Dendritic cell treated with granulocyte-macrophage colony-stimulating factor and Interleukin-4, amounts not matched to agents 40 ng/mL and 50 ng/mL, for 4 days (primary cell): ENCODE results near the gene MLF2.

ENCODE experiments used
- H3K27ac Mint-ChIP-seq: one replicate; pipeline ENCODE4 v1.8.0; 2022; ENCODE audit warnings: mild to moderate bottlenecking, mixed read lengths
- H3K27me3 Mint-ChIP-seq: one replicate; pipeline ENCODE4 v1.8.0; 2022; ENCODE audit warnings: mild to moderate bottlenecking, mixed read lengths
- H3K36me3 Mint-ChIP-seq: one replicate; pipeline ENCODE4 v1.8.0; 2022; ENCODE audit warnings: low read depth, mixed read lengths
- H3K4me1 Mint-ChIP-seq: one replicate; pipeline ENCODE4 v1.8.0; 2022; ENCODE audit warnings: low read depth, mixed read lengths
- H3K4me3 Mint-ChIP-seq: one replicate; pipeline ENCODE4 v1.8.0; 2022; ENCODE audit warnings: mild to moderate bottlenecking, moderate library complexity, mixed read lengths
- H3K9me3 Mint-ChIP-seq: one replicate; pipeline ENCODE4 v1.8.0; 2022; ENCODE audit warnings: mixed read lengths
- intact Hi-C: fragments of 100-400 bp; cut with micrococcal nuclease; formaldehyde crosslinking; loops from one replicate; pipeline ENCODE4 v1.15.0; 2022

Gene MLF2

DNA sequence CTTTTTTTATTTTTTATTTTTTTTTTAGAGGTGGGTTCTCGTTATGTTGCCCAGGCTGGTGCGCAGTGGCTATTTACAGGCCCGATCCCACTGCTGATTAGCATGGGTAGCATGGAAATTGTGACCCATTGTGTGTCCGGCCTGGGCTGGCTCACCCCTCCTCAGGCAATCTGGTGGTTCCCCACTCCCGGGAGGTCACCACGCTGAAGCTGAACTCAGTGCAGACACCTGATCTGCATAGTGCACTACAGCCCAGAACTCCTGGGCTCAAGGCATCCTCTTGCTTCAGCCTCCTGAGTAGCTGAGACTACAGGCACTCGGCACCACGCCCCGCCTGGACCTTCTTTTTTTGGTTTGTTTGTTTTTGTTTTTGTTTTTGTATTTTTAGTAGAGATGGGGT is 30.9 kb upstream of the MLF2 start:
- H3K9me3 Mint-ChIP-seq = no peaks in the 10 kb centered on the region
- peaks cover 66% of the 10 kb centered on the region for H3K4me1 Mint-ChIP-seq
- intact Hi-C loops = no loop called here
- H3K36me3 Mint-ChIP-seq = no peaks in the 10 kb centered on the region
- H3K27me3 Mint-ChIP-seq = peaks cover under 1% of the 10 kb centered on the region
- no peak overlapping the region for H3K4me3 Mint-ChIP-seq
- peak overlapping the region; percentile 73 for H3K27ac Mint-ChIP-seq

DNA sequence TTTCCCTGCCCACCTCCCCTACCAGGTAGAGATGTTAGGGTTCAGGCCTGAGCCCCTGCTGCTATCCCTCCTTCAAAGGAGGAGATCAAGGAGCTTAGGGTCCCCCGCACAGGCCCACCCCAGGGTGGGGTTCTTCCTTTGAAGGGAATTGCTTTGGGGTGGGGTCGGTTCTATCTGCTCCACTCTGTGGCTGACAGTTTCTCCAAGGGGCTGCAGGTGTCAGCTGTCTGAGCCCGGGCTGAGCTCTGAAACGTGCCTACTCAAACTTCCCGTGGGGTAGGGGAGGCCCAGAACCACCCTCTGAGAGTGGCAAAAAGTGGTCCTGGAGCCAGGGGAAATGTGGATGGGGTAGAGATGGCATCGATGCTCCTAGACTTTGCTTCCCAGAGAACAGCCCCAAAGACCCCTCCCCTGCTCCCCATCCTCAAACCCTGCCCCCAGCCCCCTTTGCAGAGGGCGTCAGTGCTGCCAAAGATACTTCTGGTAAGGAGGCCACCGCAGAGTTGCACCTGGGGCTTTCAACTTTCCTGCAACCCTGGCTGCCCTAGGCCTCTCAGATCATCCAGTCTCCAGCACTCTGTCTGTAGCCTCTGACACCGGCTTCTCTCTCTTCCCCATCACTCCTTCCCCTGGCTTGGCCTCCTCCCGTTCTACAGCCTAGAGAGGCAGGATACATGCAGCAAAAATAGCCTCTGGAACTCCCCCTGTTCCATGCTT is 30.1 kb upstream of the MLF2 start:
- H3K36me3 Mint-ChIP-seq = no peaks in the 10 kb centered on the region
- H3K4me1 Mint-ChIP-seq = peaks cover 67% of the 10 kb centered on the region
- no peak overlapping the region for H3K4me3 Mint-ChIP-seq
- H3K9me3 Mint-ChIP-seq = no peaks in the 10 kb centered on the region
- H3K27me3 Mint-ChIP-seq = peaks cover 9% of the 10 kb centered on the region
- peak overlapping the region; percentile 73 for H3K27ac Mint-ChIP-seq
- intact Hi-C loops = no loop called here

- H3K36me3 Mint-ChIP-seq = no peaks in the 10 kb centered on the region
- H3K27ac Mint-ChIP-seq = no peak overlapping the region
- intact Hi-C loops = no loop called here
- no peaks in the 10 kb centered on the region for H3K9me3 Mint-ChIP-seq
- H3K4me1 Mint-ChIP-seq = peaks cover 68% of the 10 kb centered on the region
- no peak overlapping the region for H3K4me3 Mint-ChIP-seq
- peaks cover 18% of the 10 kb centered on the region for H3K27me3 Mint-ChIP-seq
Observed at GRCh38 chr12:6782119-6782518, 29.2 kb upstream of the MLF2 start.

GRCh38 chr12:6780573-6780972 is 27.6 kb upstream of the MLF2 start:
- Mint-ChIP-seq H3K4me1 (peaks cover 53% of the 10 kb centered on the region), H3K27me3 (peaks cover 32% of the 10 kb centered on the region), H3K9me3 (no peaks in the 10 kb centered on the region), H3K4me3 (no peak overlapping the region), H3K36me3 (no peaks in the 10 kb centered on the region), H3K27ac (peak overlapping the region; percentile 44)
- intact Hi-C loops = no loop called here

GRCh38 chr12:6779708-6780432 is 26.9 kb upstream of the MLF2 start:
- peaks cover 47% of the 10 kb centered on the region for H3K4me1 Mint-ChIP-seq
- H3K36me3 Mint-ChIP-seq = no peaks in the 10 kb centered on the region
- H3K4me3 Mint-ChIP-seq = no peak overlapping the region
- H3K27ac Mint-ChIP-seq = peak overlapping the region; percentile 74
- H3K27me3 Mint-ChIP-seq = peaks cover 39% of the 10 kb centered on the region
- H3K9me3 Mint-ChIP-seq = no peaks in the 10 kb centered on the region
- intact Hi-C loops = loop anchor here (1.0 to 5.0 kb wide), 3 partner anchors 27 to 163 kb away; partner anchors contain the start of gene MLF2

GRCh38 chr12:6778574-6779550 is 25.9 kb upstream of the MLF2 start:
- no peaks in the 10 kb centered on the region for H3K9me3 Mint-ChIP-seq
- intact Hi-C loops = loop anchor here (1.0 to 5.0 kb wide), 3 partner anchors 26 to 162 kb away; partner anchors contain the start of gene MLF2
- peaks cover 47% of the 10 kb centered on the region for H3K4me1 Mint-ChIP-seq
- H3K27ac Mint-ChIP-seq = peak overlapping the region; percentile 74
- no peaks in the 10 kb centered on the region for H3K36me3 Mint-ChIP-seq
- H3K4me3 Mint-ChIP-seq = peak overlapping the region; percentile 78
- peaks cover 49% of the 10 kb centered on the region for H3K27me3 Mint-ChIP-seq

- peaks cover 47% of the 10 kb centered on the region for H3K4me1 Mint-ChIP-seq
- H3K27me3 Mint-ChIP-seq = peaks cover 56% of the 10 kb centered on the region
- peak overlapping the region; percentile 78 for H3K4me3 Mint-ChIP-seq
- no peaks in the 10 kb centered on the region for H3K36me3 Mint-ChIP-seq
- intact Hi-C loops = loop anchor here (5.0 kb wide), 1 partner anchor 161 kb away; no protein-coding TSS in a partner anchor
- no peaks in the 10 kb centered on the region for H3K9me3 Mint-ChIP-seq
- peak overlapping the region; percentile 74 for H3K27ac Mint-ChIP-seq
Observed at GRCh38 chr12:6778217-6778573, 25.3 kb upstream of the MLF2 start.

DNA sequence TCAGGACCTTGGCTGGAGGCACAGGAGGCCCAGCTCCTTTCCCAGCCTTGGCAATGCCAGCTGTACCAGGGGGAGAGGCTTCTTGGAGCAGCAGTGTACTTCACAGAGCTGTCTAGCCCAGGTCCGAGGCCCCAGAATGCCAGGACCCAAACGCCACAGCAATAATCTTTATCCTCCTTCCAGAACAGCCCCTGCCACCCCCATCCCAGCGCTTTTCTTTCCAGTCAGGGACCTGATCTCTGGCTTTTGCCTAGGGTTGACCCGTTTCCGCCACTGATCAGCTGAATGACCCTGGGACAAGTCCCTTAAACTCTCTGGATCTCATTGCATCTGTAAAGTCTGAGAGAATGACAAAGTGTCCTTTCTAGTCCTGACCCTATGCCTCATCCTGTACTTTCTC is 24.4 kb upstream of the MLF2 start:
- no peak overlapping the region for H3K4me3 Mint-ChIP-seq
- no peaks in the 10 kb centered on the region for H3K9me3 Mint-ChIP-seq
- peaks cover 54% of the 10 kb centered on the region for H3K4me1 Mint-ChIP-seq
- H3K36me3 Mint-ChIP-seq = no peaks in the 10 kb centered on the region
- H3K27ac Mint-ChIP-seq = no peak overlapping the region
- intact Hi-C loops = loop anchor here (5.0 kb wide), 1 partner anchor 160 kb away; no protein-coding TSS in a partner anchor
- H3K27me3 Mint-ChIP-seq = peaks cover 64% of the 10 kb centered on the region

DNA sequence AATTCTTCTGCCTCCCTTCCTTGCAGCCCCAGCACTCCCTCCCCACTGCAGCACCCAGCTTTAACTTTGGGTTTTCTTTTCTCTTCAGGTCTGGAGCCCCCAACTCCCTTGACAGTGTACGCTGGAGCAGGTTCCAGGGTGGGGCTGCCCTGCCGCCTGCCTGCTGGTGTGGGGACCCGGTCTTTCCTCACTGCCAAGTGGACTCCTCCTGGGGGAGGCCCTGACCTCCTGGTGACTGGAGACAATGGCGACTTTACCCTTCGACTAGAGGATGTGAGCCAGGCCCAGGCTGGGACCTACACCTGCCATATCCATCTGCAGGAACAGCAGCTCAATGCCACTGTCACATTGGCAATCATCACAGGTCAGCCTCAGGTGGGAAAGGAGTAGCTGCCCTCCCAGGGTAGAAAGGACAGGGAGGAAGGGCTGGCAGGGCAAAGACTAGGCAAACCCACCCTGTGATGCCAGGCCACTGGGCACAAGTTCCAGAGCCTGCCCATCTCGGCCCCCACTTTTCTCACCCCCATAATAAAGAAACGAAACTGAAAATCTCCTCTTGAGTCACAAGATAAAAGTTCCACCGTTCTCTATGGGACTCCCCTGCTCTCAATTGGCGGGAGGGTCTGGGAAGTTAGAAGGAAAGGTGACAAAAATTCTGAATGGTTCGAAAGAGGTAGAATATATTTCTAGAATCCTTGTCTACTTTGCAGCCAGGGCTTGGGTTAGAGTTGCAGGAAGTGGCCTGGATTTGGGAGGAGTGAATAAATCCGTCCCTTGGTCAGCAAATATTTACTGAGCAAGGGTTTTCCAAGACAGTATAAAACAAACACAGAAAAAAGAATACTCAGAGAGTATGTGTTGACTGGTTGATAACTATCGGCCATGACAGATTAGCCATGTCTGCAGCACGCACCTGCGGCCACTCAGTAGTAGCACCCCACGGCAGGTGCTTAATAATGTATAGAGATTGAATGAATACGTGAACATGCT is 22.5 kb upstream of the MLF2 start:
- peaks cover 68% of the 10 kb centered on the region for H3K4me1 Mint-ChIP-seq
- no peak overlapping the region for H3K4me3 Mint-ChIP-seq
- H3K36me3 Mint-ChIP-seq = peaks cover 7% of the 10 kb centered on the region
- no peaks in the 10 kb centered on the region for H3K9me3 Mint-ChIP-seq
- intact Hi-C loops = loop anchor here (5.0 kb wide), 1 partner anchor 158 kb away; no protein-coding TSS in a partner anchor
- peaks cover 70% of the 10 kb centered on the region for H3K27me3 Mint-ChIP-seq
- no peak overlapping the region for H3K27ac Mint-ChIP-seq

DNA sequence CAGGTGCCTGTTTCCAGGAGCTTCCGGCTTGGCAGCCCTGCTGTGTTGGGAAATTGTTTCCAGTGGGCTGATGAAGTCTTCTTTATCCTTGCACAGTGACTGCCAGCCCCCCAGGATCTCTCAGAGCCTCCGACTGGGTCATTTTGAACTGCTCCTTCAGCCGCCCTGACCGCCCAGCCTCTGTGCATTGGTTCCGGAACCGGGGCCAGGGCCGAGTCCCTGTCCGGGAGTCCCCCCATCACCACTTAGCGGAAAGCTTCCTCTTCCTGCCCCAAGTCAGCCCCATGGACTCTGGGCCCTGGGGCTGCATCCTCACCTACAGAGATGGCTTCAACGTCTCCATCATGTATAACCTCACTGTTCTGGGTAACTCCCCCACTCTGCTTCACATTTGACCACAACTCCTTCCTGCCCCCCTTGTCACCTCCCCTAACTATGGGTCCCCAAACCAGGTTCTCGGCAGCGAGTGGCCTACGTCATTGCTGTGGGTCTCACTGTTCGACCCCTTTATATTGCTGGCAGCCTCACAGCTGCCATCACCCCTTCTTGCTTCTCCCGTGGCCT is 21.6 kb upstream of the MLF2 start:
- H3K27me3 Mint-ChIP-seq = peaks cover 78% of the 10 kb centered on the region
- intact Hi-C loops = loop anchor here (5.0 kb wide), 1 partner anchor 157 kb away; no protein-coding TSS in a partner anchor

GRCh38 chr12:6773590-6774351 is 20.8 kb upstream of the MLF2 start:
- Mint-ChIP-seq H3K4me3 (peak overlapping the region; percentile 30), H3K27me3 (peaks cover 83% of the 10 kb centered on the region), H3K4me1 (peaks cover 72% of the 10 kb centered on the region), H3K9me3 (no peaks in the 10 kb centered on the region), H3K36me3 (peaks cover 22% of the 10 kb centered on the region), H3K27ac (no peak overlapping the region)
- intact Hi-C loops = no loop called here

More for the DNA sequence above, 21.6 kb upstream of the MLF2 start:
- H3K4me3 Mint-ChIP-seq = no peak overlapping the region
- no peak overlapping the region for H3K27ac Mint-ChIP-seq
- H3K9me3 Mint-ChIP-seq = no peaks in the 10 kb centered on the region
- H3K4me1 Mint-ChIP-seq = peaks cover 72% of the 10 kb centered on the region
- peaks cover 16% of the 10 kb centered on the region for H3K36me3 Mint-ChIP-seq
